Ectodermal cell (in vitro differentiated cells): ENCODE results near the gene FBRS.
"Not testable (repeated sequence)": the region's sequence is repeated elsewhere in the genome, so short reads cannot be mapped to it uniquely, and the experiment has no call there.

ENCODE experiments used
- H3K27ac ChIP-seq: 2 replicates; pipeline ENCODE4 v1.7.0; 2013; ENCODE audit warnings: mild to moderate bottlenecking, low read depth, low read length; ENCODE audit not compliant: insufficient read depth, poor library complexity, severe bottlenecking
- H3K27me3 ChIP-seq: 2 replicates; pipeline ENCODE4 v1.7.0; 2013; ENCODE audit warnings: mild to moderate bottlenecking, low read length; ENCODE audit not compliant: insufficient read depth, control insufficient read depth, poor library complexity, severe bottlenecking
- H3K36me3 ChIP-seq: one replicate; pipeline ENCODE4 v1.7.0; 2013; ENCODE audit warnings: low read length; ENCODE audit not compliant: control insufficient read depth, insufficient read depth
- H3K4me1 ChIP-seq: one replicate; pipeline ENCODE4 v1.7.0; 2013; ENCODE audit warnings: low read length; ENCODE audit not compliant: control insufficient read depth, insufficient read depth
- H3K4me3 ChIP-seq: 2 replicates; pipeline ENCODE4 v1.7.0; 2013; ENCODE audit warnings: low read depth, low read length, control low read depth; ENCODE audit not compliant: insufficient read depth
- H3K9me3 ChIP-seq: 2 replicates; pipeline ENCODE4 v1.7.0; 2013; ENCODE audit warnings: mild to moderate bottlenecking, low read length, moderate library complexity; ENCODE audit not compliant: control insufficient read depth
- WGBS, 2 experiments: methylation state at CpG; one replicate each; pipeline ENCODE4 v1.1.7; 2013; ENCODE audit warnings: missing lambda C conversion rate in 2 of 2; 5-methylcytosine and 5-hydroxymethylcytosine counted together

Gene FBRS

GRCh38 chr16:30622455-30623032, 35.7 kb upstream of the FBRS start:
- peaks cover 3% of the 10 kb centered on the region for H3K27me3 ChIP-seq
- H3K4me3 ChIP-seq = no peak overlapping the region
- no peaks in the 10 kb centered on the region for H3K9me3 ChIP-seq
- no peaks in the 10 kb centered on the region for H3K36me3 ChIP-seq
- H3K27ac ChIP-seq = no peak overlapping the region
- WGBS, 2 experiments = 84 to 86% methylated on average over 10 of the region's 10 CpGs
- no peaks in the 10 kb centered on the region for H3K4me1 ChIP-seq

GRCh38 chr16:30623536-30624283, 34.5 kb upstream of the FBRS start:
- no peak overlapping the region for H3K4me3 ChIP-seq
- peaks cover 3% of the 10 kb centered on the region for H3K27me3 ChIP-seq
- WGBS, 2 experiments = 90 to 93% methylated on average over 11 of the region's 11 CpGs
- no peaks in the 10 kb centered on the region for H3K9me3 ChIP-seq
- no peaks in the 10 kb centered on the region for H3K36me3 ChIP-seq
- H3K4me1 ChIP-seq = no peaks in the 10 kb centered on the region
- H3K27ac ChIP-seq = no peak overlapping the region

- H3K27me3 ChIP-seq = peaks cover 5% of the 10 kb centered on the region
- no peak overlapping the region for H3K27ac ChIP-seq
- 93% methylated on average over 9 of the region's 9 CpGs for WGBS, 2 experiments
- H3K4me1 ChIP-seq = no peaks in the 10 kb centered on the region
- H3K4me3 ChIP-seq = no peak overlapping the region
- no peaks in the 10 kb centered on the region for H3K36me3 ChIP-seq
- H3K9me3 ChIP-seq = no peaks in the 10 kb centered on the region
Observed at GRCh38 chr16:30626236-30626635, 32.0 kb upstream of the FBRS start.

- WGBS, 2 experiments = 57 to 58% methylated on average over 18 of the region's 18 CpGs
- Histone ChIP-seq H3K36me3 (no peaks in the 10 kb centered on the region), H3K4me1 (no peaks in the 10 kb centered on the region), H3K27ac (no peak overlapping the region), H3K9me3 (no peaks in the 10 kb centered on the region), H3K4me3 (no peak overlapping the region), H3K27me3 (peaks cover 5% of the 10 kb centered on the region)
Observed at GRCh38 chr16:30628628-30629540, 29.3 kb upstream of the FBRS start.

- 90 to 92% methylated on average over 5 to 7 of the region's 7 CpGs for WGBS, 2 experiments
- not testable (repeated sequence) for H3K9me3 ChIP-seq, H3K27me3 ChIP-seq, H3K36me3 ChIP-seq, H3K27ac ChIP-seq, H3K4me3 ChIP-seq, H3K4me1 ChIP-seq
Observed at GRCh38 chr16:30632454-30632853, 25.8 kb upstream of the FBRS start.

- Histone ChIP-seq H3K4me3 (peak overlapping the region; percentile 98), H3K36me3 (no peaks in the 10 kb centered on the region), H3K27ac (peak overlapping the region; percentile 76), H3K27me3 (peaks cover 5% of the 10 kb centered on the region), H3K9me3 (no peaks in the 10 kb centered on the region), H3K4me1 (no peaks in the 10 kb centered on the region)
- 92 to 93% methylated on average over 17 of the region's 17 CpGs for WGBS, 2 experiments
Observed at GRCh38 chr16:30633526-30633925, 24.7 kb upstream of the FBRS start.

- no peaks in the 10 kb centered on the region for H3K4me1 ChIP-seq
- no peaks in the 10 kb centered on the region for H3K36me3 ChIP-seq
- no peak overlapping the region for H3K27ac ChIP-seq
- peaks cover 6% of the 10 kb centered on the region for H3K27me3 ChIP-seq
- 91 to 95% methylated on average over 7 of the region's 7 CpGs for WGBS, 2 experiments
- H3K4me3 ChIP-seq = no peak overlapping the region
- no peaks in the 10 kb centered on the region for H3K9me3 ChIP-seq
Observed at GRCh38 chr16:30636599-30636998, 21.6 kb upstream of the FBRS start.

- not testable (repeated sequence) for H3K27me3 ChIP-seq, H3K9me3 ChIP-seq, H3K4me3 ChIP-seq, H3K27ac ChIP-seq, H3K4me1 ChIP-seq, H3K36me3 ChIP-seq
- 92 to 93% methylated on average over 10 of the region's 10 CpGs for WGBS, 2 experiments
Observed at GRCh38 chr16:30637139-30637538, 21.1 kb upstream of the FBRS start.

- no peaks in the 10 kb centered on the region for H3K4me1 ChIP-seq
- H3K27ac ChIP-seq = no peak overlapping the region
- no peaks in the 10 kb centered on the region for H3K9me3 ChIP-seq
- no peak overlapping the region for H3K4me3 ChIP-seq
- no peaks in the 10 kb centered on the region for H3K36me3 ChIP-seq
- 38% methylated on average over 1 of the region's 1 CpG; no CpG with 5 or more reads in 1 of the 2 experiments for WGBS, 2 experiments
- H3K27me3 ChIP-seq = peaks cover 6% of the 10 kb centered on the region
Observed at GRCh38 chr16:30637944-30638343, 20.3 kb upstream of the FBRS start.

- peaks cover 23% of the 10 kb centered on the region for H3K27me3 ChIP-seq
- WGBS, 2 experiments = 75 to 86% methylated on average over 1 to 3 of the region's 3 CpGs
- H3K9me3 ChIP-seq = no peaks in the 10 kb centered on the region
- H3K27ac ChIP-seq = no peak overlapping the region
- no peaks in the 10 kb centered on the region for H3K4me1 ChIP-seq
- no peak overlapping the region for H3K4me3 ChIP-seq
- no peaks in the 10 kb centered on the region for H3K36me3 ChIP-seq
Observed at GRCh38 chr16:30641378-30641982, 16.8 kb upstream of the FBRS start.
